OCI-M2 (cell line): ENCODE data around the gene APRT.
"Not testable (repeated sequence)": the region's sequence is repeated elsewhere in the genome, so short reads cannot be mapped to it uniquely, and the experiment has no call there.

ENCODE experiments used
- DNase-seq: peaks from one replicate; lab custom pipeline; 2025; ENCODE audit not compliant: unreplicated experiment; lab: John Stamatoyannopoulos, UW

The APRT gene

DNA sequence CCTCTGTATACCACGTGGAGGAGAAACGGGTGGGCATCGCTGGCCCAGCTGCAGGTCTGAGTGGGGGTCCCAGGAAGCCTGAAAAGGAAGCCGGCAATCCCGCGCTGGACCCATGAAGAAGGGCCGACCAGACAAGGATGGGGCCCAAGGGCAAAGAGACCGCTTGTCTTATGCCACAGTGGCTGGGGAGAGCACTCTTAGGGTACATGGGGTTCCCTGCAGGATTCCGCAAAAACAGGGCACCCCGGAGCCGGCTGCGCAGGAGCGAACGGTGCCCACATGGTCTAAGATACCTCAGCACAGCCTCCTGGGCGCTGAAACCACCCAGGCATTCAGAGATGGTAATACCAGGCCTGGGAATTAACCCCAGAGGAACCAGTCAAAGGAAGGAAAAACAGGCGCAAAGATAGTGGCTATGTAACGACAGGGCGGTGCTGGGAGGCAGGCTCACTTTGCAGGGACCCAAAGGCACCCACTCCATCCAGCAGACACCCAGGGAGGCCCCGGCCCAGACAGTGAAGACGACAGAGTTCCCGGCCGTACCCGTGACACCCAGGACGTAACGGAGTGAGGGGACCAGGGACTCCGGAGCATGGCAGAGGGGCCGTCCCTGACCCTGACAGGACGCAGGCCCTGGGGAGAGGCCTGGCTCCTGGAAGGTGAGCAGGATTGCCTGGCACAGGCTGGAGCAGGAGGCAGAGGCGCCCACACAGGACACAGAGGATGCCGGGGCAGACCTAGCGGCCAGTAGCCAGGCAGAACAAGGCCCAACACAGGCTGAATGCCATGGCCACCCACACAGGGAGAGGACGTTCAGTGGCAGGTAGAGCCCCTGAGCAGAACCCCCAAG is 37.0 kb downstream of the APRT start:
- DNase-seq: no peak

DNA sequence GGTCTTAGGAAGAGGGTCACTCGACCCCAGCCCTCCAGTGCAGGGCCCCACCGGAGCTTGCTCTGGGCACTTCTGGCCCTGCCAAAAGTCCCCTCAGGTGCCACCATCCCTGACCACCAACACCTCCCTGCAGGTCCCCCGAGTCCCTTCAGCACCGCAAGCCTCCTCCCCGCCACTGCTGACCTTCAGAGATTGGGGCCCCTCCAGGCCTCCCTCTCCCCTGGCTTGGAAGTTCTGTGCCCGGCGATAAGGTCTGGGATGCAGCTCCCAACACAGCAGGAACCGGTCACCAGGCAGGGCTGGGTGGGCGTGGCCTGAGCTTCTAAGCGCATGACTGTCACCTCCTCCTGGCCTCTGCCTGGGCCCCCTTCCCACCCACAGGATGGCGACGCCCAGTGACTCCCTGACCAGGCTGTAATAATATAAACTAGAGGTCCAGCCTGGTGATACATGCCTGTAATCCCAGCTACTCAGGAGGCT is 37.9 kb downstream of the APRT start:
- peak; percentile 35 for DNase-seq

DNA sequence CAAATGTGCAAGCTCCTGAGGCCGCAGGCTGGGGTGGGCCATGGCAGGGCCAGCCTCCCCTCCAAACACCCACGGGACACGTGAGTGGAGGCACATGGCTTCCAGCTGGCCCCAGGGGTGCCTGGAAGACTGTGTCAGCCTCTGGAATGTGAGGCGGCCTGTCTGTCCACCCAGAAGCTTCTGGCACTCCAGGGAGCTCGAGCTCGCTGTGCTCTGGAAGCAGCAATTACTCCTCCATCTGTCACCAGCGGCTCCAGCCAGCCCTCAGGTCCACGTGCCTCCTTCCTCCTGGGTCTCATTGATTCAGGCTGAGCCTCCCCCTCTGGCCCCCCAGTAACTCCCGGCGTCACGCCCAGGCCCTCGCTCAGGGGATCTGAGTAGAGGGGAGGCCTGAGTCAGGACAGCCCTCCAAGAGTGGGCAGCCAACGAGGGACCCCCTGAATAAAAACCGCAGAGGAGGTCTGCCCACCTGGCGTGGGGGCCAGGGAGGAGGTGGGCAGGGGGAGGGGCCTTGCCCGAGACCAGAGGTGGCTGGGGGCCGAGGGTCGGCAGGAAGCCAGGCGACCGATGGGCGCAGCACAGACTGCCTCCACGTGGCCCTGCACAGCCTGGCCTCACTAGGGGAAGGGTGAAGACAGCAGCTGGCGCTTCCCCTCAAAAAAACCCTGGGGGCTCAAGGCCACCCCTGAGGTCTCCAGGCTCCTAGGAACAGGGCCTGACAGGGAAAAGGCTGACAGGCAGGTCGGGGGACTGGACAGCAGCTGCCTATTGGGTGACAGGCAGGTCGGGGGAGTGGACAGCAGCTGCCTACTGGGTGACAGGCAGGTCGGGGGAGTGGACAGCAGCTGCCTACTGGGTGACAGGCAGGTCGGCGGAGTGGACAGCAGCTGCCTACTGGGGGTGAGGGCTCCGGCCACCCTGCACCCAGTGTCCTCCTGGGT is 38.6 kb downstream of the APRT start:
- no peak for DNase-seq

DNA sequence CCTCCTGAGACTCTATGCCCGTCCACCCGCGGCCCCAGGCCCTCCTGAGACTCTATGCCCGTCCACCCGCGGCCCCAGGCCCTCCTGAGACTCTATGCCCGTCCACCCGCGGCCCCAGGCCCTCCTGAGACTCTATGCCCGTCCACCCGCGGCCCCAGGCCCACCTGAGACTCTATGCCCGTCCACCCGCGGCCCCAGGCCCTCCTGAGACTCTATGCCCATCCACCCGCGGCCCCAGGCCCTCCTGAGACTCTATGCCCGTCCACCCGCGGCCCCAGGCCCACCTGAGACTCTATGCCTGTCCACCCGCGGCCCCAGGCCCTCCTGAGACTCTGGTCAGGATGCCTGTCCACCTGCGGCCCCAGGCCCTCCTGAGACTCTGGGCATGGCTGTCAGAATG is 39.9 kb downstream of the APRT start:
- not testable (repeated sequence) for DNase-seq

DNA sequence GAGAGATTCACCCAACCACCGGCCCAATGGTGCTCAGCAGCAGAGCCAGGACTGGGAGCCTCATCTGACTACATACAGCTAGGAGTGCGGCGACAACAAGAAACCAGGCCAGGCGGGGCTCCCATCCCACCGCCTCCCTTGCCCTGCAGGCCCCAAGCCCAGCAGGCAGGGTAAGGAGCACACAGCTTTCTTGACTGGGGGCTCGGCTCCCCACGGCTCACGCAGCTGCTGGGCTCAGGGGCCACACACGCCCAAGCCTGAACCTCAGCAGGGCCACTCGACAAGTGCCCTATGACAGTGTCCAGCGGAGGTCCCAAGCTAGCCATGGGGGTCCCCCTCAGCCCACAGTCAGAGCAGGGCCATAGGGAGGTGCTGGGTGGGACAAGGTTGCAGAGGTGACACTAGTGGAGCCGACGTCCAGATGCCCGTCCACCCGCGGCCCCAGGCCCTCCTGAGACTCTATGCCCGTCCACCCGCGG is 40.4 kb downstream of the APRT start:
- DNase-seq: no peak

DNA sequence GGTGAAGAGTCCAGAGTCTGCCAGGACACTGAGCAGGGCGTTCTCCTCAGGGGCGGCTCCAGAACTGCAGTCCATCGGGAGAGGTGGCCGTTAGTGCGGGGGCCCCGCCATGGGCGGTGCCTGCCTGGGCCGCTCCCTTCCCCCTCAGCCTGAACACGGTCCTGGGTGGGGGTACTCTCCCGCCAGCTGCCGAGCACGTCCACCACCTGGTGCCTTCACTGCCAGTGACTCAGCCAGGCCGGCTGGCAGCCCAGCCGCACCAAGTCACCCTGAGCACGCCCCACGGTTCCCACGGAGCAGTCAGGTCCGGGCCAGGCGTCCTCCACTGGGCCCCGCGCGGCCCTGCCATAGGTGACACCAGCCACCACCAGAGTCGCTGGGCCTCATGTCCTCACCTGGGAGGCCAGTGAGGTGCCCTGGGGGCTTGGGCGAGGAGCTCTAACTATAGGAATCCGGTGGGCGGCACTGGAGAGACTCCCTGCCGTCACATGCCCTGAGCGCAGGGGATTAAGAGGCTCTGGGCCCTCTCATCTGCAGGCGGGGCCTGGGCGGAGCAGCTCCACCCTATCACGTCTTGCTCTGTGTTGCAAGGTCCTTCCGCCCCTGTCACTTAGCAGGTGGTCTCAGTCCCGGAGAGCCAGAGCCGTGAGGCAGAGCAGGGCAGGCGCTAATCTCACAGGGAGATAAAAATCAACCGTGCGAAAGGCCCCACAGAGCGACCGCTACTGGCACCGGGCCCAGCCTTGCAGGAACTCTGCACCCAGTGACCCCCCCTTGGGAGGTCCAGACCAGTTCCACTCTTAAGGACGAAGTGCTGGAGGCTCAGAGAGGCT is 41.1 kb downstream of the APRT start:
- no peak for DNase-seq

DNA sequence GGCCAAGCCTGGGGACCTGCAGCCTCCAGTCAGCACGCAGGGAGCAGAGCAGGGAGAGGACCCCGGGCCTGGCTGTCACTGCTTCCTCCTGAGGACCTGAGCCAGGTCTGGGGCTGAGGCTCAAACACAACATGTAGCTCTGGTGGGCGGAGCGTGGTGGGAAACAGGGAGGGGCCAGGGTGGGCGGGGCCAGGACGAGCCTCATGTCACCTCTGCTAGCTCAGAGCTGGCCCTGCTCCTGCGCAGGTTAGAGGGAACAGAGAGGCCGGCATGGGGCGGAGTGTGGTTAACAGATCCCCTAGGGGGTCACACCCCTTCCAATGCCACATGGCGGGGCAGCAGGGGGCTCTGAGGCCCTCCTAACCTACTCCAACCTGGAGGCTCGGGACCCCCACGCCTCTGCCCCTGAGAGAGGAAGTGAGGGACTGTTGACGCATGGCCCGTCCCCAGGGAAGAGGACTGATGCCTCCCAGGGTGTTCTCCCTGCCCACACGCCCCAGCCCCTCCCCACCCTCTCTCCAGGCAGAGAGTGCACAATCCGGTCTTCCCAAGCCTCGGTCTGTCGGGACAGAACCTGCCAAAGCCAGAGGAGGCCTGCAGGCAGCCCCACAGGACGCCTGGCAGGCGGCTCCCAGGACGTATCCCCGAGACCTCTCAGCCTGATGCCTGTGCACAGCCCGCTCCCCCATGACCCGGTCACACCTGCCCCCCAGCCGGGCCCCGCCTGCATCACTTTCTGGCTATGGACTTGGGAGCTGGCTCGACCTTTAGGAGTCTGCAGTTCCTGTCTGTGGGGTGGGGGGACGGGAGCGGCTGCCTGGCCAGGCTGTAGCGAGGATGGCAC is 41.9 kb downstream of the APRT start:
- DNase-seq: no peak

DNA sequence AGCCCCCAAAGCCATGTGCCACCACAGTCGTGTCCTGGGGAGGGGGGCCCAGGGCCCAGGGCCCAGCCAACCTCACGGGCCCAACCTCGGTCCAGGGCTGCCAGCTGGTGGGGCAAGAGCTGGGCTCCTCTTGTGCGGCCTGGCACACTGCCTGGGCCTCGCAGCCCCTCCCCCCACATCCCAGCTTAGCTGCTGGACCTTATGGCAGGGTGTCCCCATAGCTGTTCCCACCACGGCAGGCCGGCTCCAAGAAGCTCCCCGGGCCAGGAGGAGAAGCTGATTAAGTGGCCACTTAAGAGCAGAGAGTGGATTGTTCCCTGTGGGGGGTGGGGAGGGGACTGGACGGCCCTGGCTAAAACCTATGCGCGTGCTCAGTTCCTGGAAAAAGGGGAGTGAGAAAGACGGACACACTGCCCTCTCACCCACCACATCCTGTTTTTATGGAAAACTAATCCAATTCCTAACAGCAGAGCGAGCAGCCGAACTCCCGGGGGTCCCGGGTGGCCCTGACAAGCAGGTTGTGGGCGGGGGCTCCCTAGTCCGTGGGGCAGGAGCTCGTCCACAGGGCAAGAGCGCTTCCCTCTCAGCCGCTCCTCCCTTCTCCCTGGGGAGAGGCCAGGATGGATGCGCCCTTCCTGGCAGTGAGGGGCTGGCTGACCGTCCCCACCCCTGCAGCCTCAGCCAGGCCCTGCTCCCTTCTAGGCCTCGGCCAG is 43.5 kb downstream of the APRT start:
- DNase-seq: no peak

DNA sequence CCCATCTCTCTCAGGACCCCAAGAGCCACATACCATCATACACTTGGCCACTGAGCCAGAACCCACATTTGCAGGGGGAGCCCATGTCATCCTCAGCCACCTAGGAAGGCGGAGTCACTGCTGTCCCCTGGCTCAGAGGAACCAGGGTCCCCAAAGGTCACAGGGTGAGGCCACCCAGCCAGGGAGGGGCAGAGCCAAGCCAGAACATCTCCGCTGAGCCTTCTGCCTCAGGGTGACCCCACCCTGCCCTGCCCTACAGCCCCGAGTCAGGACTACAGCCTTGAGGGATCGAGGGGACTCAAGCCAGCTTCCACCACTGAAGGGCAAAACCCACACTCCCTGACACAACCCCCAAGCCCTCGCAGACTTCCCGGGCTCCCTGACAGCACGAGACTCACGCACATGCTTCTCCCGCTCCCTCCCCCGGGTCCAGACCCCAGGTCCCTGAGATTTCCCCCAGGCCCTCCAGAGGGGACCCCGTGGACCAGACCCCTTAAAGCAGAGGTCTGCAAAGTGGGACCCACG is 44.1 kb downstream of the APRT start:
- no peak for DNase-seq

DNA sequence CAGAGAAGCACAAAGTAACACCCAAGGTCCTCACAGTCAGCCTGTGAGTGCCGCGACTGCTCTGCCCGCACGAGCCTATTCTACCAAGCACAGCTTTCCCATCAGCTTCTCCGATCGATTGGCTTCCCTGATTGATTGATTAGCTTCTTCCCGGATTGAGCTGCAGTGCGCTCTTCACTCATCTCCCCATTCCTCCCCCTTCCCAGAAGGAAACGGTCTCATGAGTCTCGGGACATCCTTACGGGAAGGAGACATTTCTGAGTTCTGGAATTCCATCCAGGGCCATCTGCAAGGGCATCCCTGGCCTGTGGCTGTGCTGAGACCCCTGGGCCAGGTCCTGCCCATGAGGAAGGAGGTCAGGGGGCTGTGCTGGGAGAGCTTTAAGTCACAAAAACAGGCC is 44.8 kb downstream of the APRT start:
- DNase-seq: no peak

DNA sequence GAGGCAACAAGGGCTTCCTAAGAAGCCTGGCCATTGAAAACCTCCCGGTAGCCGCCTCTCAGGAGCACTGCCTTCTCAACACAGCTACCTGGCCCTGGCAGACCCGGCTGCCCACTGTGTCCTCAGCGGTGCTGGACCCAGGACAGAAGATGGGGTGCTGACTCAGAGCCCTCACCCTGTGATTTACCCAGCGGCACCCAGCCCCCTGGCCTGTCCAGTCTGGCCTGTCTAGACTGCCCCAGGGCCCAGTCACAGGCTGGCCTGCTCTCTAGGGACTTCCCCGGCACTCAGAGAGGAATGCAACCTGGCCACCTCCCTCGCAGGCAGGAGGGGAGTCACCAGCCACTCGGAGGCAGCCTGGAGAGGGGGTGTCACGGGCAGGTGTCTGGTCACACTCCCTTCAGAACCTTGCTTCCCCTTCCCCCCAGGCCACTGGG is 46.8 kb downstream of the APRT start:
- no peak for DNase-seq

DNA sequence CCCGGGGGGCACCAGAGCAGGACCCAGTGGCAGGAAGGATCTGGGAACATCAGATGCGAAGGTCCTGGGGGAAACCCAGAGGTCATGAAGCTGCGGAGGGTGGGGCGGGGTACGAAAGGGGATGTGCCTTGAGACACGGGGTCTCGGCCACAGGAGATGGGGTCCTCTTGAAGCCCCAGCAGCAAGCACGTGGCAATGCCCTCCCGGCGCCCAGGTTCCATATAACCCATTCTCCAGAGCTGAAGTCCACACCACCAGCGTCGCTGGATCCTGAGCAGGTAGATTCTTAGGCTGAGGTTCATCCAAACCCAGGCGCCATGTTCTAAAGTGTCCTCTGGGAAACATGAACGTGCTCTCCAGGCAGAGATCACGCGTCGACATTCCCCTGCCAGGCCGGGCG is 47.6 kb downstream of the APRT start:
- no peak for DNase-seq

DNA sequence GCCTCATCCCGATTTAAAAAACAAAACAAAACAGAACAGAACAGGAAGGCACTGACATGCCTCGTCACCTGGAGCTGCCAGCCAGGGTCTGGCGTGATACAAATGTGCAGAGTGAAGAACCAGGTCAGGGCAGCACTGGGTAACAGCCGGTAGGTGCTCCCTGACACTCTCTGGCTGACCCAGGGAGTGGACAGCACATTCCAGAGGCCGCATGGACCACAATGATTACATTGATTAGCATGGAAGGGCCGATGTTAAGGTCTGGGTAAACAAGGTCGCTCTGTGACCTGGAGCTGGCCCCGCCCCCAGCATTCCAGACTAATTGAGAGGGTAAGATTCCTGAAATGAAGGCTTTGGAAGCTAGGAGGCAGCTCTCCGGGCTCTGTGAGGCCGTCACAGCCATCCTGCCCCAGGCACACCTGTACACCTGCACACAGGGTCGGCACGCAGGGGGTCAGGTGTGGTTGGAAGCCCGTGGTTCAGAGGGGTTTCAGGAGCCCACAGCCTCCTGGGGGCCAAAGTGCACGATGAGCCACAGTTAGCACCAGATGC is 48.1 kb downstream of the APRT start:
- DNase-seq: no peak

DNA sequence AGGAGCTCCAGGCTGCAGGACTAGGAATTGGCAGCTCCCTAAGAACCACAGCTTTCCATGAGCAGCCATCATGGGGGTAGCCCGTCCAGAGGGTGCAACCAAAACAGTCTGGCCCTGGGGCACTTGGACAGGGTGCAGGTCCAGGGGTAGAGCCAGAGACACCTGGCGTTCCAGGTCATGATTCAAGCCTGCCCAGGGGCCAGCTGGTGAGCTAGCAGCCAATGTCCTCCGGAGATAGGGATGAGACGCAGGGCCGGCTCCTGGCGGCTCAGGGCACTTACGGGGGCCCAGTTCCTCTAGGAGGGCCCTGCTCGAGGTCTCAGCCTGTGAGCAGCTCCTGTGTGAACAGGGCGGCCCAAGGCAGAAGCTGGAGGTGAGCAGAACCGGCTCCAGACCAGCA is 48.8 kb downstream of the APRT start:
- no peak for DNase-seq

DNA sequence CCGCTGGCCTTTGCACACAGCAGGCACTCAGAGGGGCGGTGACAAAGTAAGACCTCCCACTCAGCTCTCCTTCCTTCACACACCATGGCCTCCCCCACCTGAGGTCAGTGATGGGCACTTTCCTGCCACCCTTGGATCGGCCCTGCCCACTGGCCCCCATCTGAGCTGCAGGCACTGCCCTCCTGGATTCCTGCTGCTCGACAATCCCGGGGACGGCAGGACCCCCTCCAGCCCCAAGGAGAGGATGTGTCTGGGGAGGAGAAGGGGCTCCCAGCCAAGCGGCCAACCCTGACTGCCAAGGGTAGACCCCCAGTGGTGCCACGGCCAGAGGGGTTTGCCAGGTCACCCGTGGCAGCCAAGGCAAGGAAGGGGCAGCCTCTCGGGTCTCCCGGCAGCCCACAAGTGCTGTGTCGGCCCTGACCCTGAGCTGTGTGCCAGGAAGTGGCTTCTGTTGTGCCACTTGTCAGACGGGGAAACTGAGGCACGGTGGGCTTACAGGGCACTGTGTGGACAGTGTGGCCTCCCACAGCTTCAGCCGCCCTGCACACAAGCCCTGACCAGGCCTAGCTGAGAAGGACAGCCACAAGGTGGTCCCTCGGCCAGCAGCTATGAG is 49.4 kb downstream of the APRT start:
- DNase-seq: no peak

DNA sequence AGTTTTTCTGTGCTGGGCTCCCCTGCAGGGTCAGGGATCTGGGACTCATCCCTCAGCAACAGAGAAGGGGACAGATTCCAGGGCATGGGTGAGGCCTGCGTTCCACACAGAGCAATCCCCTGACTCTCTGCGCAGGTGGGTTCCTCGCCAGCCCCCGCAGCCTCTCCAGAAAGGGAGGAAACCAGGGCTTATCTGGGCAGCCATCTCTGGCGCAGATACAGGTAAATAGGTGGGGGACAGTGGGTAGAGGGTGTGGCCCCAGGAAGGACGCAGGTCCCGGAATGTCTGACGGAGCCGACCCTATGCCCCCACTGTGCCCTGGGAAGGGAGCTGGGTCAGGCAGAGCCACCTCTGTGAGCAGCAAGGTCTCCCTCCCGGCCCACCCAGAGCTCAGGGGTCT is 49.9 kb downstream of the APRT start:
- DNase-seq: no peak

DNA sequence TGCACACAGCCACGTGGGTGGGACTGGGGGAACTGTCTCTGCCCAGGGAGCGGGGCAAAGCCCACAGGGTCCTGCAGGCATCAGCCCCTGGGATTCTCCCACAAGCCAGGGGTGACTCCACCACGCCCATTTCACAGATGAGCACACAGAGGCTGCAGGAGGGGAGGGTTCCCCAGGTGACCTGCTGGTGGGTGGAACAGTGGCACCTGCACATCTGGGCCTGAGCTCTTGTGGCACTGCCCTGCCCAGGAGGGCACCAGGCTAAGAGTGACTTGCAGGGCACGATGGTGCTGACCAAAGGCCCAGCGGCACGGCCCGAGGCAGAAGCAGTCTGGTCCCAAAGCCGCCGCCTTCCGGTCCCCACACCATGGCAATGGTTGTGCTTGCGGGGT is 50.6 kb downstream of the APRT start:
- DNase-seq: no peak

DNA sequence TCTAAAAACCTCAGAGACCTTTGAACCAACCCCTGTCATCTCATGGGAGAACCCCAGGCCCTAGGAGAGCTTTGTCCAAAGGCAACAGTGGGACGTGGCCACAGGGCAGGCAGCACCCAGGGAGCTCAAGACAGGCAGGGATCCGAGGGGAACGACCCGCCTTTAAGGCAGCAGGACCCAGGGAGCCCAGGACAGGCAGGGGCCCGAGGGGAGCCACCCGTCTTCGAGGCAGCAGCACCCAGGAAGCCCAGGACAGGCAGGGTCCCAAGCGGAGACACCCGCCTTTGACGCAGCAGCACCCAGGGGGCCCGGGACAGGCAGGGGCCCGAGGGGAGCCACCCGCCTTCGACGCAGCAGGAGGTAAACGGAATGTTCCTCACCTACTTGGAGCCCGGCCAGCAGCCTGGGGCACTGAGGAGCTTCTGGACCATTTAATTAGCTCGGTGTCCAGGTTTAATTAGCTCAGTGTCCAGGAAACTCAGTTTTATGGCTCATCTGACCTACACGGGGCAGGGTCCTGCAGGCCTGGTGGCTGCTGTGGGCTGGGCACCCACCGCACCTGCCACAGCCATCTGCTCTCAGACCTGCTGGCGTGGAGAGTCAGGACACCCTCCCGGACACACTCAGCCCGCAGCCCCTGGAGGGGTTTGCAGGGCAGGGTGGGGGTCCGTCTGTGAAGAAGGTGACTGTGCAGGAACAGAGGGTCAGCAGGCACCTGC is 51.1 kb downstream of the APRT start:
- no peak for DNase-seq
